Uterus (tissue), 4 donors: ENCODE measurements around the gene LGI2. TPM values are rescaled to one million over a fixed set of nuclear protein-coding genes. Genes with fewer than 3 reads are reported as not detected.
A peak's percentile ranks its signal among the peaks of the same experiment; 100 is the strongest.

Experiments used
- DNase-seq, 2 donors: peaks; one replicate each; pipeline ENCODE4 v3.0.0-alpha.2; 2019 to 2020
- H3K27ac ChIP-seq, 2 donors: fragments of 200-600 bp; sonication (generic); 1 replicate in 1 of 2; 2 replicates in 1 of 2; pipeline ENCODE4 v1.5.1; 2016 to 2018
- H3K27me3 ChIP-seq, 2 donors: fragments of 200-600 bp; sonication (generic); one replicate each; pipeline ENCODE4 v1.5.1; 2018 to 2019; ENCODE audit warnings: control low read depth in 1 of 2
- H3K36me3 ChIP-seq, 2 donors: fragments of 200-600 bp; sonication (generic); one replicate each; pipeline ENCODE4 v1.5.1; 2019; ENCODE audit warnings: control low read depth in 1 of 2
- H3K4me1 ChIP-seq, 2 donors: fragments of 200-600 bp; sonication (generic); one replicate each; pipeline ENCODE4 v1.5.1; 2018 to 2019; ENCODE audit warnings: control low read depth in 1 of 2
- H3K4me3 ChIP-seq, 2 donors: fragments of 200-600 bp; sonication (generic); 1 replicate in 1 of 2; 2 replicates in 1 of 2; pipeline ENCODE4 v1.5.1; 2018 to 2019; ENCODE audit warnings: mild to moderate bottlenecking in 1 of 2
- H3K9me3 ChIP-seq, 2 donors: fragments of 200-600 bp; sonication (generic); one replicate each; pipeline ENCODE4 v1.5.1; 2019; ENCODE audit warnings: control low read depth in 1 of 2
- POLR2A ChIP-seq, 2 donors: fragments of 450-650 bp; IDR thresholded peaks; one replicate each; pipeline ENCODE4 v1.6.1; 2016; ENCODE audit warnings: antibody characterized with exemption in 2 of 2, mild to moderate bottlenecking in 1 of 2, moderate library complexity in 1 of 2
- intact Hi-C: fragments of 100-400 bp; cut with DNase I; formaldehyde crosslinking; loops from one replicate; pipeline ENCODE4 v1.15.1; 2023; ENCODE audit warnings: low total_unique reads
- total RNA-seq, 4 donors: library from RNA; depleted of rRNA in 3 of 4; stranded (reverse); fragments of >200 nt in 3 of 4; gene quantifications; one replicate each; pipeline versions ENCODE4 v1.1.0 to v1.2.4, GENCODE V29; 2014 to 2023
- TF ChIP-seq, protein P1 (sequence below), 4 experiments: fragments of 200-600 bp in 2 of 4; fragments of 450-650 bp in 2 of 4; sonication (generic) in 2 of 4; IDR thresholded peaks; one replicate each; pipeline ENCODE4 v1.5.1; 2016 to 2019; ENCODE audit warnings: antibody characterized with exemption in 4 of 4, mild to moderate bottlenecking in 2 of 4, moderate library complexity in 1 of 4
- donor health status: DM: yes; HTN: yes; CAD: no.

The LGI2 gene
- total RNA-seq, 4 donors from 2014 or later = 2.3 to 23.7 (median 14.0) TPM

GRCh38 chr4:24980064-24980690 is 50.6 kb downstream of the LGI2 start:
- DNase-seq = peak; percentile 63 to 76
- Histone ChIP-seq H3K27me3 (no peaks in the 10 kb centered on the region), H3K4me3 (peak overlapping the region in 1 of 2 donors; percentile 10), H3K4me1 (no peaks in the 10 kb centered on the region), H3K9me3 (no peaks in the 10 kb centered on the region), H3K27ac (peak overlapping the region; percentile 60 to 75), H3K36me3 (no peaks in the 10 kb centered on the region)
- intact Hi-C loops = no loop called here
- TF ChIP-seq POLR2A (IDR thresholded peaks at IDR 0.05) = no peak
- TF ChIP-seq, protein P1, sequence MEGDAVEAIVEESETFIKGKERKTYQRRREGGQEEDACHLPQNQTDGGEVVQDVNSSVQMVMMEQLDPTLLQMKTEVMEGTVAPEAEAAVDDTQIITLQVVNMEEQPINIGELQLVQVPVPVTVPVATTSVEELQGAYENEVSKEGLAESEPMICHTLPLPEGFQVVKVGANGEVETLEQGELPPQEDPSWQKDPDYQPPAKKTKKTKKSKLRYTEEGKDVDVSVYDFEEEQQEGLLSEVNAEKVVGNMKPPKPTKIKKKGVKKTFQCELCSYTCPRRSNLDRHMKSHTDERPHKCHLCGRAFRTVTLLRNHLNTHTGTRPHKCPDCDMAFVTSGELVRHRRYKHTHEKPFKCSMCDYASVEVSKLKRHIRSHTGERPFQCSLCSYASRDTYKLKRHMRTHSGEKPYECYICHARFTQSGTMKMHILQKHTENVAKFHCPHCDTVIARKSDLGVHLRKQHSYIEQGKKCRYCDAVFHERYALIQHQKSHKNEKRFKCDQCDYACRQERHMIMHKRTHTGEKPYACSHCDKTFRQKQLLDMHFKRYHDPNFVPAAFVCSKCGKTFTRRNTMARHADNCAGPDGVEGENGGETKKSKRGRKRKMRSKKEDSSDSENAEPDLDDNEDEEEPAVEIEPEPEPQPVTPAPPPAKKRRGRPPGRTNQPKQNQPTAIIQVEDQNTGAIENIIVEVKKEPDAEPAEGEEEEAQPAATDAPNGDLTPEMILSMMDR (IDR thresholded peaks at IDR 0.05) = peak; percentile 79 to 92 (median 90)

- Histone ChIP-seq H3K27ac (peak overlapping the region; percentile 60 to 75), H3K4me1 (no peaks in the 10 kb centered on the region), H3K27me3 (no peaks in the 10 kb centered on the region), H3K9me3 (no peaks in the 10 kb centered on the region), H3K4me3 (no peak overlapping the region), H3K36me3 (no peaks in the 10 kb centered on the region)
- peak in 1 of 2 donors; percentile 73 for DNase-seq
- TF ChIP-seq, protein P1 (IDR thresholded peaks at IDR 0.05) = no peak
- no peak for TF ChIP-seq POLR2A (IDR thresholded peaks at IDR 0.05)
- intact Hi-C loops = no loop called here
These were observed 51.2 kb downstream of the LGI2 start for GRCh38 chr4:24979554-24979953.

DNA sequence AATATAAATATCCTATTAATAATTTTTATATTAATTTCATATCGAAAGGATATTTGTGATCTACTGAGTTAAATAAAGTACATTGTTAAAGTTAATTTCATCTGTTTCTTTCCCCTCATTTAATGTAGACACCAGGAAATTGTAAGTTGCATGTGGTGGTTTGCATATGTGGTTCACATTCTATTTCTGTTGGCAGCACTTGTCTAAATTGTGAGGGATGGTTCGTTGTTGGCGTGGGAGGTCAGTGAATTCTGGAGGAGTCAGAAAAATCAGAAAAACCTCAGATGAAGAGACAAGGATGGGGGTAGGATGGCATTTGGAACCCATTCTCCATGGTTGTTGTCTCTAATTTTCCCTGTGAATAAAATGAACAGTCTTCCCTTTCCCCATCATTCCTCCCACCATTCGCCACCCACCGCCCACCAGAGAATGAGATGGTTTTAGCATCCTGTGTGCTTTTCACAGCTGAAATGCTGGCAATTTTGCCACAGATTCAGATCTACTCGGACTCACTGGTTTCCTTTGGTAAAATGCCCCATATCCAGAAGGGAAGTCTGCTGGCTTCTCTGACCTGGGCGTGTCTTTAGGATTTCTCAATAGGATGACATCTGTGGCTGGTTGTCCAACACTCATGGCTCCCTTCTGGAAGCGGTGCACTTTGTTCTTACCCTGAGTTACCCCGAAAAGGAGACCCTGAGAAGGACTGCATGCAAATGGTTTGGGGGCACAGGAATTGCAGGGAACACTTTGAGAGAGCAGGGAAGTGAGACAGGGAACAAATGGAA is 52.3 kb downstream of the LGI2 start:
- DNase-seq = no peak
- TF ChIP-seq, protein P1 (IDR thresholded peaks at IDR 0.05) = no peak
- no peak for TF ChIP-seq POLR2A (IDR thresholded peaks at IDR 0.05)
- Histone ChIP-seq H3K27ac (peak overlapping the region; percentile 36 to 75), H3K9me3 (no peaks in the 10 kb centered on the region), H3K36me3 (no peaks in the 10 kb centered on the region), H3K4me1 (no peaks in the 10 kb centered on the region), H3K27me3 (no peaks in the 10 kb centered on the region), H3K4me3 (no peak overlapping the region)
- intact Hi-C loops = no loop called here

GRCh38 chr4:24975510-24975909 is 55.2 kb downstream of the LGI2 start:
- Histone ChIP-seq H3K9me3 (no peaks in the 10 kb centered on the region), H3K27ac (no peak overlapping the region), H3K36me3 (no peaks in the 10 kb centered on the region), H3K27me3 (no peaks in the 10 kb centered on the region), H3K4me3 (no peak overlapping the region), H3K4me1 (no peaks in the 10 kb centered on the region)
- intact Hi-C loops = no loop called here
- no peak for DNase-seq
- TF ChIP-seq POLR2A (IDR thresholded peaks at IDR 0.05) = no peak
- TF ChIP-seq, protein P1 (IDR thresholded peaks at IDR 0.05) = no peak
